GM23338 (cell line): ENCODE measurements around the gene TPK1. TPM values are rescaled to one million over a fixed set of nuclear protein-coding genes. Genes with fewer than 3 reads are reported as not detected.

Source experiments
- ATAC-seq: fragments of 200-7000 bp; cut with Tn5 transposase; 3 replicates; pipeline ENCODE4 v1.9.1; 2020
- DNase-seq: peaks from one replicate; pipeline ENCODE4 v3.0.0-alpha.2; 2015; ENCODE audit warnings: low spot score
- H2AFZ ChIP-seq: fragments of 200-600 bp; sonication (generic); 2 replicates; pipeline ENCODE4 v1.8.0; 2016; ENCODE audit warnings: antibody characterized with exemption, mild to moderate bottlenecking, moderate library complexity
- H3F3A ChIP-seq: fragments of 200-600 bp; sonication (generic); replicated peaks from 2 replicates; pipeline ENCODE4 v1.8.0; 2017; ENCODE audit warnings: antibody characterized with exemption, mixed run types, low read depth
- H3K27ac ChIP-seq: fragments of 200-600 bp; sonication (generic); 2 replicates; pipeline ENCODE4 v1.6.1; 2016; ENCODE audit warnings: low read depth
- H3K27me3 ChIP-seq: fragments of 200-600 bp; sonication (generic); 2 replicates; pipeline ENCODE4 v1.8.0; 2016; ENCODE audit warnings: mild to moderate bottlenecking, mixed run types, moderate library complexity; ENCODE audit not compliant: insufficient read depth
- H3K36me3 ChIP-seq: fragments of 200-600 bp; sonication (generic); 2 replicates; pipeline ENCODE4 v1.8.0; 2016; ENCODE audit warnings: mild to moderate bottlenecking; ENCODE audit not compliant: insufficient read depth
- H3K4me1 ChIP-seq: fragments of 200-600 bp; sonication (generic); 2 replicates; pipeline ENCODE4 v1.8.0; 2016; ENCODE audit warnings: mild to moderate bottlenecking, moderate library complexity; ENCODE audit not compliant: insufficient read depth
- H3K4me2 ChIP-seq: fragments of 200-600 bp; sonication (generic); 2 replicates; pipeline ENCODE4 v1.7.1; 2017; ENCODE audit warnings: mixed run types
- H3K4me3 ChIP-seq: fragments of 200-600 bp; sonication (generic); 2 replicates; pipeline ENCODE4 v1.6.1; 2016; ENCODE audit warnings: mixed run types
- H3K79me2 ChIP-seq: fragments of 200-600 bp; sonication (generic); replicated peaks from 2 replicates; pipeline ENCODE4 v1.8.0; 2017; ENCODE audit warnings: mild to moderate bottlenecking; ENCODE audit not compliant: insufficient read depth
- H3K9me2 ChIP-seq: fragments of 200-600 bp; sonication (generic); 2 replicates; pipeline ENCODE4 v1.8.0; 2017; ENCODE audit not compliant: insufficient read depth
- H4K20me1 ChIP-seq: fragments of 200-600 bp; sonication (generic); replicated peaks from 2 replicates; pipeline ENCODE4 v1.8.0; 2017; ENCODE audit warnings: mild to moderate bottlenecking; ENCODE audit not compliant: insufficient read depth
- H3K27ac Mint-ChIP-seq: 2 replicates; pipeline ENCODE4 v1.8.0; 2020; ENCODE audit warnings: inconsistent platforms, mild to moderate bottlenecking, moderate library complexity, mixed read lengths
- H3K27me3 Mint-ChIP-seq: 3 replicates; pipeline ENCODE4 v1.8.0; 2022; ENCODE audit warnings: low read depth, mild to moderate bottlenecking, moderate library complexity, mixed read lengths, inconsistent platforms; ENCODE audit not compliant: insufficient read depth, poor library complexity
- H3K36me3 Mint-ChIP-seq: 3 replicates; pipeline ENCODE4 v1.8.0; 2021; ENCODE audit warnings: low read depth, mild to moderate bottlenecking, inconsistent platforms, moderate library complexity, mixed read lengths
- H3K4me1 Mint-ChIP-seq: 3 replicates; pipeline ENCODE4 v1.8.0; 2020; ENCODE audit warnings: mild to moderate bottlenecking, inconsistent platforms, mixed read lengths
- H3K4me3 Mint-ChIP-seq: 3 replicates; pipeline ENCODE4 v1.8.0; 2021; ENCODE audit warnings: moderate library complexity, mild to moderate bottlenecking, inconsistent platforms, mixed read lengths
- H3K9me3 Mint-ChIP-seq: 3 replicates; pipeline ENCODE4 v1.8.0; 2020; ENCODE audit warnings: moderate library complexity, mild to moderate bottlenecking, inconsistent platforms, mixed read lengths
- CREB1 ChIP-seq: fragments of 250-450 bp; sonication (Bioruptor Pico); IDR thresholded peaks from 2 replicates; pipeline ENCODE4 v1.5.0; 2020; ENCODE audit warnings: low read depth, mild to moderate bottlenecking, moderate library complexity
- CTCF ChIP-seq, 2 experiments: fragments of 200-600 bp in 1 of 2; sonication (generic) in 1 of 2; conservative IDR thresholded peaks; 2 replicates each; pipeline versions ENCODE4 v1.5.1 to v1.6.1; 2016 to 2017; ENCODE audit warnings: antibody characterized with exemption in 2 of 2, low read depth in 2 of 2, mild to moderate bottlenecking in 2 of 2, moderate library complexity in 1 of 2
- ETS1 ChIP-seq: IDR thresholded peaks from 2 replicates; pipeline ENCODE4 v1.6.1; 2016; ENCODE audit warnings: antibody characterized with exemption
- EZH2phosphoT487 ChIP-seq: fragments of 200-600 bp; sonication (generic); IDR thresholded peaks from one replicate; pipeline ENCODE4 v1.8.1; 2018; ENCODE audit warnings: antibody characterized with exemption; ENCODE audit not compliant: unreplicated experiment
- JUNB ChIP-seq: IDR thresholded peaks from one replicate; pipeline ENCODE4 v1.6.1; 2016; ENCODE audit warnings: antibody characterized with exemption; ENCODE audit not compliant: unreplicated experiment
- NANOG ChIP-seq: IDR thresholded peaks from 2 replicates; pipeline ENCODE4 v1.6.1; 2016; ENCODE audit warnings: antibody characterized with exemption, borderline replicate concordance
- POLR2AphosphoS5 ChIP-seq: IDR thresholded peaks from 2 replicates; pipeline ENCODE4 v1.6.1; 2016; ENCODE audit warnings: antibody characterized with exemption, low read depth
- polyA plus RNA-seq: library from polyadenylated mRNA; unstranded; fragments of >200 nt; fragmentation: Nextera tagmentation; extraction: Ambion mirVana; gene quantifications from 2 replicates; pipeline ENCODE4 v1.2.1, GENCODE V29; 2016
- total RNA-seq: library from RNA; depleted of rRNA; stranded (reverse); fragments of >200 nt; shearing (Covaris generic); gene quantifications from 2 replicates; pipeline ENCODE4 v1.2.3, GENCODE V29; 2014
- TF ChIP-seq, protein P1 (sequence below): IDR thresholded peaks from one replicate; pipeline ENCODE4 v1.6.1; 2018; ENCODE audit warnings: antibody characterized with exemption; ENCODE audit not compliant: unreplicated experiment
- TF ChIP-seq, protein P2 (sequence below): fragments of 250-450 bp; sonication (Bioruptor Pico); IDR thresholded peaks from 2 replicates; pipeline ENCODE4 v1.5.0; 2020; ENCODE audit warnings: mild to moderate bottlenecking, moderate library complexity

The TPK1 gene
- total and polyA plus RNA-seq, 2 experiments from 2014 or later: 2.6 to 2.9 TPM

DNA sequence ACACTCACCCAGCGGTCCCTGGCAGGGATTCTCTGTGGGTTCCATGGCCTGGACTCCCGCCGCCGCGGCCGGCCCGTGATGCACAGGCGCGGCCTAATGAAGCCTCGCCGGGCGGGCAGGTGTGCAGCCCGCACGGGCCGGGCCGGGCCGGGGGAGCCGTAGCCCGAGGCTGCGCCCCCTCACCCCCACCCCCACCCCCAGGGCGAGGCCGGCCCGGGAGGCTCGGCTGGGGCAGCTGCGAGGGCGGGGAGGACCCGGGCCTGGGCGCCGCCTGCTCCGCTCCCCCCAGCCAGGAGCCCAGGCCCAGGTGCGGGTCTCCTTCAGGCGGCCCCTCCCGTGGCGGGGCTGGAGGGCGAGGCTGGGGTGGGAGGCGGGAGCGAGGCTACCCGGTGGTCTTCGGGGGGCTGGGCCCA is 432.2 kb downstream of the TPK1 start, which contains the start of gene NOBOX:
Gene NOBOX, minus strand, starts transcription at position 45 of the 413 bp plus-strand sequence.
- H3K36me3 Mint-ChIP-seq: no peaks in the 10 kb centered on the region
- TF ChIP-seq, protein P1, sequence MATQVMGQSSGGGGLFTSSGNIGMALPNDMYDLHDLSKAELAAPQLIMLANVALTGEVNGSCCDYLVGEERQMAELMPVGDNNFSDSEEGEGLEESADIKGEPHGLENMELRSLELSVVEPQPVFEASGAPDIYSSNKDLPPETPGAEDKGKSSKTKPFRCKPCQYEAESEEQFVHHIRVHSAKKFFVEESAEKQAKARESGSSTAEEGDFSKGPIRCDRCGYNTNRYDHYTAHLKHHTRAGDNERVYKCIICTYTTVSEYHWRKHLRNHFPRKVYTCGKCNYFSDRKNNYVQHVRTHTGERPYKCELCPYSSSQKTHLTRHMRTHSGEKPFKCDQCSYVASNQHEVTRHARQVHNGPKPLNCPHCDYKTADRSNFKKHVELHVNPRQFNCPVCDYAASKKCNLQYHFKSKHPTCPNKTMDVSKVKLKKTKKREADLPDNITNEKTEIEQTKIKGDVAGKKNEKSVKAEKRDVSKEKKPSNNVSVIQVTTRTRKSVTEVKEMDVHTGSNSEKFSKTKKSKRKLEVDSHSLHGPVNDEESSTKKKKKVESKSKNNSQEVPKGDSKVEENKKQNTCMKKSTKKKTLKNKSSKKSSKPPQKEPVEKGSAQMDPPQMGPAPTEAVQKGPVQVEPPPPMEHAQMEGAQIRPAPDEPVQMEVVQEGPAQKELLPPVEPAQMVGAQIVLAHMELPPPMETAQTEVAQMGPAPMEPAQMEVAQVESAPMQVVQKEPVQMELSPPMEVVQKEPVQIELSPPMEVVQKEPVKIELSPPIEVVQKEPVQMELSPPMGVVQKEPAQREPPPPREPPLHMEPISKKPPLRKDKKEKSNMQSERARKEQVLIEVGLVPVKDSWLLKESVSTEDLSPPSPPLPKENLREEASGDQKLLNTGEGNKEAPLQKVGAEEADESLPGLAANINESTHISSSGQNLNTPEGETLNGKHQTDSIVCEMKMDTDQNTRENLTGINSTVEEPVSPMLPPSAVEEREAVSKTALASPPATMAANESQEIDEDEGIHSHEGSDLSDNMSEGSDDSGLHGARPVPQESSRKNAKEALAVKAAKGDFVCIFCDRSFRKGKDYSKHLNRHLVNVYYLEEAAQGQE: no peak
- no peak for TF ChIP-seq CTCF (conservative IDR thresholded peaks at IDR 0.05; ENCODE audit: low read depth in 2 of 2)
- no peak for TF ChIP-seq EZH2phosphoT487
- no peak for TF ChIP-seq CREB1 (CRISPR knock-in tag)
- no peak for TF ChIP-seq NANOG
- no peak for TF ChIP-seq JUNB
- no peak for TF ChIP-seq ETS1
- no peak for TF ChIP-seq POLR2AphosphoS5
- TF ChIP-seq, protein P2, sequence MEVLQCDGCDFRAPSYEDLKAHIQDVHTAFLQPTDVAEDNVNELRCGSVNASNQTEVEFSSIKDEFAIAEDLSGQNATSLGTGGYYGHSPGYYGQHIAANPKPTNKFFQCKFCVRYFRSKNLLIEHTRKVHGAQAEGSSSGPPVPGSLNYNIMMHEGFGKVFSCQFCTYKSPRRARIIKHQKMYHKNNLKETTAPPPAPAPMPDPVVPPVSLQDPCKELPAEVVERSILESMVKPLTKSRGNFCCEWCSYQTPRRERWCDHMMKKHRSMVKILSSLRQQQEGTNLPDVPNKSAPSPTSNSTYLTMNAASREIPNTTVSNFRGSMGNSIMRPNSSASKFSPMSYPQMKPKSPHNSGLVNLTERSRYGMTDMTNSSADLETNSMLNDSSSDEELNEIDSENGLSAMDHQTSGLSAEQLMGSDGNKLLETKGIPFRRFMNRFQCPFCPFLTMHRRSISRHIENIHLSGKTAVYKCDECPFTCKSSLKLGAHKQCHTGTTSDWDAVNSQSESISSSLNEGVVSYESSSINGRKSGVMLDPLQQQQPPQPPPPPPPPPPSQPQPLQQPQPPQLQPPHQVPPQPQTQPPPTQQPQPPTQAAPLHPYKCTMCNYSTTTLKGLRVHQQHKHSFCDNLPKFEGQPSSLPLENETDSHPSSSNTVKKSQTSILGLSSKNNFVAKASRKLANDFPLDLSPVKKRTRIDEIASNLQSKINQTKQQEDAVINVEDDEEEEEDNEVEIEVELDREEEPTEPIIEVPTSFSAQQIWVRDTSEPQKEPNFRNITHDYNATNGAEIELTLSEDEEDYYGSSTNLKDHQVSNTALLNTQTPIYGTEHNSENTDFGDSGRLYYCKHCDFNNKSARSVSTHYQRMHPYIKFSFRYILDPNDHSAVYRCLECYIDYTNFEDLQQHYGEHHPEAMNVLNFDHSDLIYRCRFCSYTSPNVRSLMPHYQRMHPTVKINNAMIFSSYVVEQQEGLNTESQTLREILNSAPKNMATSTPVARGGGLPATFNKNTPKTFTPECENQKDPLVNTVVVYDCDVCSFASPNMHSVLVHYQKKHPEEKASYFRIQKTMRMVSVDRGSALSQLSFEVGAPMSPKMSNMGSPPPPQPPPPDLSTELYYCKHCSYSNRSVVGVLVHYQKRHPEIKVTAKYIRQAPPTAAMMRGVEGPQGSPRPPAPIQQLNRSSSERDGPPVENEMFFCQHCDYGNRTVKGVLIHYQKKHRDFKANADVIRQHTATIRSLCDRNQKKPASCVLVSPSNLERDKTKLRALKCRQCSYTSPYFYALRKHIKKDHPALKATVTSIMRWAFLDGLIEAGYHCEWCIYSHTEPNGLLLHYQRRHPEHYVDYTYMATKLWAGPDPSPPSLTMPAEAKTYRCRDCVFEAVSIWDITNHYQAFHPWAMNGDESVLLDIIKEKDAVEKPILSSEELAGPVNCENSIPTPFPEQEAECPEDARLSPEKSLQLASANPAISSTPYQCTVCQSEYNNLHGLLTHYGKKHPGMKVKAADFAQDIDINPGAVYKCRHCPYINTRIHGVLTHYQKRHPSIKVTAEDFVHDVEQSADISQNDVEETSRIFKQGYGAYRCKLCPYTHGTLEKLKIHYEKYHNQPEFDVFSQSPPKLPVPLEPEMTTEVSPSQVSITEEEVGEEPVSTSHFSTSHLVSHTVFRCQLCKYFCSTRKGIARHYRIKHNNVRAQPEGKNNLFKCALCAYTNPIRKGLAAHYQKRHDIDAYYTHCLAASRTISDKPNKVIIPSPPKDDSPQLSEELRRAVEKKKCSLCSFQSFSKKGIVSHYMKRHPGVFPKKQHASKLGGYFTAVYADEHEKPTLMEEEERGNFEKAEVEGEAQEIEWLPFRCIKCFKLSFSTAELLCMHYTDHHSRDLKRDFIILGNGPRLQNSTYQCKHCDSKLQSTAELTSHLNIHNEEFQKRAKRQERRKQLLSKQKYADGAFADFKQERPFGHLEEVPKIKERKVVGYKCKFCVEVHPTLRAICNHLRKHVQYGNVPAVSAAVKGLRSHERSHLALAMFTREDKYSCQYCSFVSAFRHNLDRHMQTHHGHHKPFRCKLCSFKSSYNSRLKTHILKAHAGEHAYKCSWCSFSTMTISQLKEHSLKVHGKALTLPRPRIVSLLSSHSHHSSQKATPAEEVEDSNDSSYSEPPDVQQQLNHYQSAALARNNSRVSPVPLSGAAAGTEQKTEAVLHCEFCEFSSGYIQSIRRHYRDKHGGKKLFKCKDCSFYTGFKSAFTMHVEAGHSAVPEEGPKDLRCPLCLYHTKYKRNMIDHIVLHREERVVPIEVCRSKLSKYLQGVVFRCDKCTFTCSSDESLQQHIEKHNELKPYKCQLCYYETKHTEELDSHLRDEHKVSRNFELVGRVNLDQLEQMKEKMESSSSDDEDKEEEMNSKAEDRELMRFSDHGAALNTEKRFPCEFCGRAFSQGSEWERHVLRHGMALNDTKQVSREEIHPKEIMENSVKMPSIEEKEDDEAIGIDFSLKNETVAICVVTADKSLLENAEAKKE (CRISPR knock-in tag): no peak
- Histone ChIP-seq H3K9me2 (no peaks in the 10 kb centered on the region), H3K4me1 (peaks cover 4% of the 10 kb centered on the region; the same call in 1 of the 2 replicates), H3K27me3 (no peaks in the 10 kb centered on the region), H3K79me2 (no peaks in the 10 kb centered on the region), H4K20me1 (no peaks in the 10 kb centered on the region), H3K4me3 (no peak within 1 kb of the TSS), H2AFZ (peak within 1 kb of the TSS; percentile 74), H3F3A (no peaks in the 10 kb centered on the region), H3K36me3 (no peaks in the 10 kb centered on the region), H3K4me2 (no peak within 1 kb of the TSS), H3K27ac (no peak within 1 kb of the TSS)
- H3K4me1 Mint-ChIP-seq: peaks cover 11% of the 10 kb centered on the region
- no peak within 1 kb of the TSS for H3K27ac Mint-ChIP-seq
- H3K27me3 Mint-ChIP-seq: peaks cover 7% of the 10 kb centered on the region
- H3K9me3 Mint-ChIP-seq: no peaks in the 10 kb centered on the region
- no peak for DNase-seq
- no peak within 1 kb of the TSS for H3K4me3 Mint-ChIP-seq
- no peak for ATAC-seq
